Endothelial cell of umbilical vein (primary cell): ENCODE results near the gene PFN3. TPM values are rescaled to one million over a fixed set of nuclear protein-coding genes. Genes with fewer than 3 reads are reported as not detected.

Experiments
- BruUV-seq: library from RNA; stranded (reverse); fragments of 400-500 nt; replicated peaks from 2 replicates; lab custom pipeline; 2021; lab: Mats Ljungman, UMichigan
- CTCF ChIA-PET: fragments of 300-600, 350-600 bp; sonication (Branson Sonifier 250); formaldehyde crosslinking; loops from one replicate; lab custom pipeline; 2021; ENCODE audit warnings: antibody characterized with exemption, inconsistent platforms; lab: Charles Lee
- POLR2A ChIA-PET: fragments of 300-600, 350-600 bp; sonication (Branson Sonifier 250); formaldehyde crosslinking; loops from one replicate; lab custom pipeline; 2021; ENCODE audit warnings: antibody characterized with exemption, inconsistent platforms; lab: Charles Lee
- DNase-seq: peaks from one replicate; pipeline ENCODE4 v3.0.0-alpha.2; 2011; ENCODE audit warnings: low read depth, low spot score
- FAIRE-seq: peaks from 2 replicates; lab custom pipeline; 2011; peaks lifted over from hg19 to GRCh38; lab: Jason Lieb, UNC
- H2AFZ ChIP-seq: 2 replicates; pipeline ENCODE4 v1.6.0; 2012; ENCODE audit warnings: low read depth, low read length, control low read depth, inconsistent platforms
- H3K27ac ChIP-seq: 2 replicates; pipeline ENCODE4 v1.5.1; 2011; ENCODE audit warnings: low read depth, mild to moderate bottlenecking, control low read depth, low read length, moderate library complexity; ENCODE audit not compliant: insufficient read depth
- H3K27me3 ChIP-seq, 2 experiments: 2 replicates each; pipeline versions ENCODE4 v1.6.0 to v1.6.1; 2011; ENCODE audit warnings: low read length in 2 of 2, mixed read lengths in 1 of 2; ENCODE audit not compliant: control insufficient read depth in 2 of 2, insufficient read depth in 2 of 2
- H3K36me3 ChIP-seq, 2 experiments: 2 replicates in 1 of 2; 3 replicates in 1 of 2; pipeline ENCODE4 v1.5.1; 2011; ENCODE audit warnings: low read length in 2 of 2, mild to moderate bottlenecking in 1 of 2, moderate library complexity in 1 of 2; ENCODE audit not compliant: control insufficient read depth in 2 of 2, insufficient read depth in 2 of 2; ENCODE audit errors: extremely low read depth in 1 of 2
- H3K4me1 ChIP-seq: 3 replicates; pipeline ENCODE4 v1.5.1; 2011; ENCODE audit warnings: mild to moderate bottlenecking, low read length; ENCODE audit not compliant: control insufficient read depth, insufficient read depth; ENCODE audit errors: extremely low read depth
- H3K4me2 ChIP-seq: 2 replicates; pipeline ENCODE4 v1.6.1; 2011; ENCODE audit warnings: low read length, control low read depth, mixed read lengths; ENCODE audit not compliant: insufficient read depth
- H3K4me3 ChIP-seq, 3 experiments: fragments of 200-600 bp in 1 of 3; sonication (generic), shearing (Covaris generic) in 1 of 3; replicated peaks in 1 of 3; 2 replicates each; pipeline ENCODE4 v1.5.1; 2011 to 2016; ENCODE audit warnings: control low read depth in 3 of 3, low read length in 3 of 3, mild to moderate bottlenecking in 2 of 3, inconsistent platforms in 1 of 3, low read depth in 1 of 3, moderate library complexity in 1 of 3; ENCODE audit not compliant: insufficient read depth in 1 of 3
- H3K79me2 ChIP-seq: 2 replicates; pipeline ENCODE4 v1.6.0; 2012; ENCODE audit warnings: low read length, inconsistent platforms; ENCODE audit not compliant: control insufficient read depth, insufficient read depth
- H3K9ac ChIP-seq: replicated peaks from 2 replicates; pipeline ENCODE3; 2011; ENCODE audit warnings: low read length, control low read depth; ENCODE audit not compliant: insufficient read depth; ENCODE audit errors: extremely low read depth
- H3K9me1 ChIP-seq: replicated peaks from 3 replicates; pipeline ENCODE4 v1.6.0; 2011; ENCODE audit warnings: mild to moderate bottlenecking, low read length; ENCODE audit not compliant: control insufficient read depth, insufficient read depth; ENCODE audit errors: extremely low read depth
- H3K9me3 ChIP-seq: replicated peaks from 2 replicates; pipeline ENCODE4 v1.5.1; 2012; ENCODE audit warnings: low read length, inconsistent platforms; ENCODE audit not compliant: control insufficient read depth, insufficient read depth
- H4K20me1 ChIP-seq: replicated peaks from 2 replicates; pipeline ENCODE3; 2011; ENCODE audit warnings: mild to moderate bottlenecking, low read length; ENCODE audit not compliant: control insufficient read depth, insufficient read depth; ENCODE audit errors: extremely low read depth
- EZH2 ChIP-seq: IDR thresholded peaks from 2 replicates; pipeline ENCODE4 v1.6.1; 2012; ENCODE audit warnings: borderline replicate concordance, low read depth, mild to moderate bottlenecking, moderate library complexity, low read length, inconsistent platforms; ENCODE audit not compliant: severe bottlenecking
- FOS ChIP-seq: IDR thresholded peaks from 2 replicates; pipeline ENCODE4 v1.6.1; 2011; ENCODE audit warnings: mild to moderate bottlenecking, low read length, moderate library complexity, borderline replicate concordance; ENCODE audit not compliant: insufficient read depth
- GATA2 ChIP-seq: IDR thresholded peaks from 2 replicates; pipeline ENCODE4 v1.7.0; 2011; ENCODE audit warnings: low read depth, mild to moderate bottlenecking, moderate library complexity, mixed read lengths, low read length; ENCODE audit not compliant: insufficient read length, insufficient read depth
- JUN ChIP-seq: IDR thresholded peaks from 2 replicates; pipeline ENCODE4 v1.6.1; 2011; ENCODE audit warnings: borderline replicate concordance, low read depth; ENCODE audit not compliant: insufficient read length, insufficient read depth
- MYC ChIP-seq: IDR thresholded peaks from one replicate; pipeline ENCODE4 v1.6.1; 2011; ENCODE audit warnings: mild to moderate bottlenecking, low read depth, low read length
- POLR2A ChIP-seq: IDR thresholded peaks from 2 replicates; pipeline ENCODE4 v1.6.1; 2012; ENCODE audit warnings: low read depth, mild to moderate bottlenecking, control low read depth, low read length
- POLR2AphosphoS5 ChIP-seq: IDR thresholded peaks from 2 replicates; pipeline ENCODE4 v1.6.1; 2012; ENCODE audit warnings: low read depth, mild to moderate bottlenecking, control low read depth, low read length, moderate library complexity; ENCODE audit not compliant: insufficient read depth
- dilution Hi-C: fragments of 300-500 bp; cut with MboI; formaldehyde crosslinking; loops from one replicate; pipeline ENCODE4 v1.15.0; 2019; ENCODE audit warnings: low sequenced_read_pairs; ENCODE audit not compliant: extremely low pct_ligation_motif_present
- intact Hi-C: fragments of 100-400 bp; cut with micrococcal nuclease; formaldehyde crosslinking; loops from one replicate; pipeline ENCODE4 v1.10.0; 2022
- polyA plus RNA-seq, 4 experiments: library from polyadenylated mRNA; depleted of rRNA in 3 of 4; stranded (reverse) in 3 of 4; unstranded in 1 of 4; fragments of >200 nt; gene quantifications; 2 replicates each; pipeline versions ENCODE4 v1.2.1 to v1.2.3, GENCODE V29; 2011 to 2012; ENCODE audit warnings: missing spikeins in 1 of 4
- total RNA-seq: library from RNA; stranded (reverse); gene quantifications from 2 replicates; pipeline ENCODE4 v1.2.3, GENCODE V29; 2021
- TF ChIP-seq, protein P1 (sequence below), 2 donors: IDR thresholded peaks; 1 replicate in 1 of 2; 2 replicates in 1 of 2; pipeline ENCODE4 v1.5.1; 2011; ENCODE audit warnings: low read length in 2 of 2, mild to moderate bottlenecking in 2 of 2, moderate library complexity in 2 of 2, control low read depth in 1 of 2, inconsistent platforms in 1 of 2, low read depth in 1 of 2; ENCODE audit not compliant: insufficient read depth in 1 of 2; ENCODE audit errors: extremely low read depth in 1 of 2
- TF ChIP-seq, protein P2 (sequence below): IDR thresholded peaks from 2 replicates; pipeline ENCODE4 v1.6.1; 2011; ENCODE audit not compliant: insufficient read depth, insufficient read length

PFN3 gene
- total and polyA plus RNA-seq, 2 donors (not counting 3 experiments of a cell fraction or from before 2014, with no cell fraction given) = not detected

DNA sequence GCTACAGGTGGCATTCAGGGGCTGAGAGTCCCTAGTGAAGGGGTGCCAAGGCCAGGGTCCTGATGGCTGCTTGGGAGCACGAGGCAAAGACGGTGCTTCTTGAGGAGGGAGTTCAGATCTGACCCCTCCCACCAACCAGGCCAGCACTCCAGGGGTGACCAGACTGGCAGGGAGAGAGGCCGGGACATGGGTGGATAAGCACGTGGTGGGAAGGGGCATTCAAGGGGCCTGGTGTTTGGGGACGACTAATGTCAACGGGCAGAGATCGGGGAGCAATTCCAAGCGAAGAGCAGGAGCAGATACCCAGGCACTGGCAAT lies 38.2 kb downstream of the PFN3 start:
- no peaks in the 10 kb centered on the region for H3K9me3 ChIP-seq
- H3K9ac ChIP-seq = no peak overlapping the region
- DNase-seq (no peak), FAIRE-seq (no peak)
- dilution Hi-C loops = loop anchor here (5.0 kb wide), 1 partner anchor 40 kb away; no protein-coding TSS in a partner anchor
- no peaks in the 10 kb centered on the region for H3K36me3 ChIP-seq
- no peak overlapping the region for H3K4me3 ChIP-seq
- H3K4me1 ChIP-seq = peaks cover 26% of the 10 kb centered on the region
- ChIA-PET POLR2A (no interaction called here), CTCF (interaction anchor here (1.0 to 1.8 kb wide), 3 partner anchors 11 to 250 kb away, joined by 3 to 9 read pairs (median 3); partner anchors contain the start of gene LMAN2)
- TF ChIP-seq, protein P1, sequence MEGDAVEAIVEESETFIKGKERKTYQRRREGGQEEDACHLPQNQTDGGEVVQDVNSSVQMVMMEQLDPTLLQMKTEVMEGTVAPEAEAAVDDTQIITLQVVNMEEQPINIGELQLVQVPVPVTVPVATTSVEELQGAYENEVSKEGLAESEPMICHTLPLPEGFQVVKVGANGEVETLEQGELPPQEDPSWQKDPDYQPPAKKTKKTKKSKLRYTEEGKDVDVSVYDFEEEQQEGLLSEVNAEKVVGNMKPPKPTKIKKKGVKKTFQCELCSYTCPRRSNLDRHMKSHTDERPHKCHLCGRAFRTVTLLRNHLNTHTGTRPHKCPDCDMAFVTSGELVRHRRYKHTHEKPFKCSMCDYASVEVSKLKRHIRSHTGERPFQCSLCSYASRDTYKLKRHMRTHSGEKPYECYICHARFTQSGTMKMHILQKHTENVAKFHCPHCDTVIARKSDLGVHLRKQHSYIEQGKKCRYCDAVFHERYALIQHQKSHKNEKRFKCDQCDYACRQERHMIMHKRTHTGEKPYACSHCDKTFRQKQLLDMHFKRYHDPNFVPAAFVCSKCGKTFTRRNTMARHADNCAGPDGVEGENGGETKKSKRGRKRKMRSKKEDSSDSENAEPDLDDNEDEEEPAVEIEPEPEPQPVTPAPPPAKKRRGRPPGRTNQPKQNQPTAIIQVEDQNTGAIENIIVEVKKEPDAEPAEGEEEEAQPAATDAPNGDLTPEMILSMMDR (IDR thresholded peaks at IDR 0.05; ENCODE audit: extremely low read depth in 1 of 2, insufficient read depth in 1 of 2, low read depth in 1 of 2, low read length in 2 of 2) = no peak
- TF ChIP-seq EZH2 = no peak
- intact Hi-C loops = no loop called here
- no peaks in the 10 kb centered on the region for H3K79me2 ChIP-seq
- no peak overlapping the region for H3K4me2 ChIP-seq
- H3K27me3 ChIP-seq = no peaks in the 10 kb centered on the region
- H2AFZ ChIP-seq = no peak overlapping the region
- H3K27ac ChIP-seq = no peak overlapping the region
- no TSS peak for BruUV-seq
- no peaks in the 10 kb centered on the region for H4K20me1 ChIP-seq
- H3K9me1 ChIP-seq = no peaks in the 10 kb centered on the region

DNA sequence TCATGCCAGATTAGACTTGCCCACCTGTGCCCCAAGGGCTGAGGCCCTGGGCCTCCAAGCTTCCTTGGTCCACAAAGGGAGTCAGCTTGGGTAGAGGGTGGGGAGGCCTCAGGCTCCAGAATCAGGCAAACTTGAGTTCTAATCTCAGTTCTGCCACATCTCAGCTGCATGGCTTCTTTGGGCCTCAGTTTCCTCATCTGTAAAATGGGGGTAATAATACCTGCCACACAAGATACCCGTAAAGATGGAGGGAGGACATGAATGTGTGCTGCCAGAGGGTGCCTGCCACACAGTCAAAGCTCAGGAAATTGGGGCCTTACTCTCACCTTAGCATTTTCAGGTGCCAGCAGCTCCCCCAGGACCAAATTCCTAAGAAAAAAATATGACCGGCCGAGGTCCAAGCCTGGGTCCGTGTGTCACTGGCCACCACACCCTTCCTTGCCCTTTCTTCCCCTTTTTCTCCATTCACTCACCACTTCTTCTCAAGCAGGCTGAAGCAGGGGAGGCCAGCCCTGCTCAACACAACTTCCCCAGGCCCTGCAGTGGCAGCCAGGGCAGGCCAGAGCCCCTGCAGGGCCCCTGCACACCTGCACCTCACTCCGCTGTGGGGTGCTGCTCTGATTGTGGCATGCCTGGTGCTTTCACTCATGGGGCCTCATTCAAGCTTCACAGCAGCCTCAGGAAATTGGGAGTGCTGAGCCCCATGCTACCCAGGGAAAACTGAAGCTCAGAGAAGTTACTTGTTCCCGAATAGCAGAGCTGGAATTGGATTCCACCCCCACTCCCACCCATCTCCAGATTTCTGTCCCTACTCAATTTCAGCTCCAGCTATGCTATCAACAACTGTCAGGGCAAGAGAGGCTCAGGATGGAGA lies 38.8 kb downstream of the PFN3 start:
- Histone ChIP-seq H3K79me2 (no peaks in the 10 kb centered on the region), H3K27ac (no peak overlapping the region), H3K4me3 (no peak overlapping the region), H3K4me2 (no peak overlapping the region), H3K36me3 (no peaks in the 10 kb centered on the region), H3K9me1 (no peaks in the 10 kb centered on the region), H2AFZ (no peak overlapping the region), H3K9ac (no peak overlapping the region), H4K20me1 (no peaks in the 10 kb centered on the region), H3K4me1 (peaks cover 25% of the 10 kb centered on the region), H3K9me3 (no peaks in the 10 kb centered on the region), H3K27me3 (no peaks in the 10 kb centered on the region)
- intact Hi-C loops (no loop called here), dilution Hi-C loops (loop anchor here (5.0 kb wide), 1 partner anchor 39 kb away; no protein-coding TSS in a partner anchor)
- CTCF ChIA-PET = interaction anchor here (1.0 to 2.4 kb wide), 6 partner anchors 9 to 250 kb away, joined by 3 to 15 read pairs (median 6); partner anchors contain the start of gene LMAN2
- TF ChIP-seq, protein P1 (IDR thresholded peaks at IDR 0.05; ENCODE audit: extremely low read depth in 1 of 2, insufficient read depth in 1 of 2, low read depth in 1 of 2, low read length in 2 of 2) = no peak
- TF ChIP-seq FOS (no peak), POLR2A (no peak), MYC (no peak), EZH2 (no peak), JUN (no peak), GATA2 (no peak), POLR2AphosphoS5 (no peak)
- TF ChIP-seq, protein P2, sequence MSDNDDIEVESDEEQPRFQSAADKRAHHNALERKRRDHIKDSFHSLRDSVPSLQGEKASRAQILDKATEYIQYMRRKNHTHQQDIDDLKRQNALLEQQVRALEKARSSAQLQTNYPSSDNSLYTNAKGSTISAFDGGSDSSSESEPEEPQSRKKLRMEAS = no peak
- no TSS peak for BruUV-seq
- no peak for DNase-seq
- POLR2A ChIA-PET = interaction anchor here (1.1 kb wide), 1 partner anchor 11 kb away, joined by 6 read pairs; the partner anchor contains the start of gene LMAN2
- FAIRE-seq = no peak
